ENCODE results near the gene GRK5. TPM values are rescaled to one million over a fixed set of nuclear protein-coding genes. Genes with fewer than 3 reads are reported as not detected.
A peak's percentile ranks its signal among the peaks of the same experiment; 100 is the strongest.

GRK5 gene
- total and polyA plus RNA-seq, 9 of the 15 experiments (the other 6 are each of a cell fraction or from before 2014, with no cell fraction given), result 0.46 to 0.83 (median 0.67) TPM; not detected in 2

- TF ChIP-seq KDM4B (IDR thresholded peaks at IDR 0.05; ENCODE audit: borderline replicate concordance in 2 of 2, low read depth in 1 of 2) (no peak), ZNF263 (CRISPR knock-in tag; IDR thresholded peaks at IDR 0.05; ENCODE audit: borderline replicate concordance) (no peak), ZNF589 (CRISPR knock-in tag; IDR thresholded peaks at IDR 0.05; ENCODE audit: low read depth) (no peak), PKNOX1 (IDR thresholded peaks at IDR 0.05) (no peak), TCF3 (CRISPR knock-in tag; IDR thresholded peaks at IDR 0.05) (peak; percentile 36; the same call in 1 of the 2 replicates), CAMTA2 (CRISPR knock-in tag; conservative IDR thresholded peaks at IDR 0.05) (no peak), ZNF740 (CRISPR knock-in tag; IDR thresholded peaks at IDR 0.05) (no peak), ZNF740 (tag; IDR thresholded peaks at IDR 0.05) (no peak), ZFP30 (CRISPR knock-in tag; IDR thresholded peaks at IDR 0.05; ENCODE audit: borderline replicate concordance) (no peak), ARHGAP35 (IDR thresholded peaks at IDR 0.05; ENCODE audit: partially characterized antibody) (no peak), NKRF (IDR thresholded peaks at IDR 0.05; ENCODE audit: borderline replicate concordance) (no peak), HOMEZ (CRISPR knock-in tag; IDR thresholded peaks at IDR 0.05) (no peak), TGIF2 (CRISPR knock-in tag; IDR thresholded peaks at IDR 0.05) (no peak), MLX (CRISPR knock-in tag; conservative IDR thresholded peaks at IDR 0.05) (no peak), ZNF311 (CRISPR knock-in tag; IDR thresholded peaks at IDR 0.05) (no peak), CBFA2T3 (IDR thresholded peaks at IDR 0.05) (peak; percentile 52; the same call in 1 of the 2 replicates), ZC3H11A (IDR thresholded peaks at IDR 0.05; ENCODE audit: low read depth, low read length) (no peak), MTA1 (IDR thresholded peaks at IDR 0.05; ENCODE audit: borderline replicate concordance) (no peak), MAZ (CRISPR knock-in tag; conservative IDR thresholded peaks at IDR 0.05 in 1 of 2, IDR thresholded peaks at IDR 0.05 in 1 of 2) (0 out of 4 replicates have a peak, but pooled peaks of 1 of the 2 experiments have one; percentile 20)
Observed at GRCh38 chr10:119250641-119251314, 43.4 kb downstream of the GRK5 start (continued).

Measured in K562 (cell line).